Osteocyte (in vitro differentiated cells): ENCODE results near the gene MAP2K2. TPM values are rescaled to one million over a fixed set of nuclear protein-coding genes. Genes with fewer than 3 reads are reported as not detected.
A peak's percentile ranks its signal among the peaks of the same experiment; 100 is the strongest.
"Not testable (repeated sequence)": the region's sequence is repeated elsewhere in the genome, so short reads cannot be mapped to it uniquely, and the experiment has no call there.

ENCODE experiments used
- DNase-seq: peaks from one replicate; pipeline ENCODE4 v3.0.0; 2021; ENCODE audit warnings: mixed read lengths; ENCODE audit not compliant: unreplicated experiment; ENCODE audit errors: extremely low spot score
- H3K27ac Mint-ChIP-seq: one replicate; pipeline ENCODE4 v1.8.0; 2021; ENCODE audit warnings: mild to moderate bottlenecking, mixed read lengths; ENCODE audit not compliant: unreplicated experiment
- H3K27me3 Mint-ChIP-seq: one replicate; pipeline ENCODE4 v1.8.0; 2021; ENCODE audit warnings: mixed read lengths; ENCODE audit not compliant: unreplicated experiment
- H3K36me3 Mint-ChIP-seq: one replicate; pipeline ENCODE4 v1.8.0; 2021; ENCODE audit warnings: mixed read lengths; ENCODE audit not compliant: unreplicated experiment
- H3K4me1 Mint-ChIP-seq: one replicate; pipeline ENCODE4 v1.8.0; 2021; ENCODE audit warnings: mixed read lengths; ENCODE audit not compliant: unreplicated experiment
- H3K4me3 Mint-ChIP-seq: one replicate; pipeline ENCODE4 v1.8.0; 2021; ENCODE audit warnings: mild to moderate bottlenecking, moderate library complexity, mixed read lengths; ENCODE audit not compliant: unreplicated experiment
- H3K9me3 Mint-ChIP-seq: one replicate; pipeline ENCODE4 v1.8.0; 2021; ENCODE audit warnings: mixed read lengths; ENCODE audit not compliant: unreplicated experiment
- CTCF ChIP-seq: fragments of 200-600 bp; sonication (generic); IDR thresholded peaks from 2 replicates; pipeline ENCODE4 v1.5.0; 2021; ENCODE audit warnings: antibody characterized with exemption, mild to moderate bottlenecking, moderate library complexity
- total RNA-seq: library from RNA; stranded (reverse); gene quantifications from 2 replicates; pipeline ENCODE4 v1.2.1, GENCODE V29; 2021

MAP2K2 gene
- total RNA-seq, 1 donor from 2014 or later: 174 TPM

- Mint-ChIP-seq H3K27ac (no peak overlapping the region), H3K36me3 (no peaks in the 10 kb centered on the region), H3K4me3 (no peak overlapping the region), H3K4me1 (peaks cover 5% of the 10 kb centered on the region), H3K9me3 (no peaks in the 10 kb centered on the region), H3K27me3 (no peaks in the 10 kb centered on the region)
- TF ChIP-seq CTCF: peak; percentile 65
- DNase-seq: peak; percentile 90
These were observed 15.8 kb upstream of the MAP2K2 start for GRCh38 chr19:4139614-4140236.

- H3K4me1 Mint-ChIP-seq: peaks cover 5% of the 10 kb centered on the region
- no peaks in the 10 kb centered on the region for H3K27me3 Mint-ChIP-seq
- no peak for TF ChIP-seq CTCF
- no peak overlapping the region for H3K4me3 Mint-ChIP-seq
- H3K27ac Mint-ChIP-seq: no peak overlapping the region
- no peaks in the 10 kb centered on the region for H3K9me3 Mint-ChIP-seq
- H3K36me3 Mint-ChIP-seq: no peaks in the 10 kb centered on the region
- DNase-seq: no peak
These were observed 14.5 kb upstream of the MAP2K2 start for GRCh38 chr19:4138445-4138844.

- Mint-ChIP-seq H3K4me3 (no peak overlapping the region), H3K27ac (no peak overlapping the region), H3K36me3 (no peaks in the 10 kb centered on the region), H3K27me3 (no peaks in the 10 kb centered on the region), H3K9me3 (no peaks in the 10 kb centered on the region), H3K4me1 (peaks cover 7% of the 10 kb centered on the region)
- DNase-seq: no peak
- no peak for TF ChIP-seq CTCF
These were observed 12.8 kb upstream of the MAP2K2 start for GRCh38 chr19:4136680-4137088.

GRCh38 chr19:4135386-4135785, 11.5 kb upstream of the MAP2K2 start:
- DNase-seq, H3K36me3 Mint-ChIP-seq, H3K4me3 Mint-ChIP-seq, H3K27ac Mint-ChIP-seq, H3K27me3 Mint-ChIP-seq, H3K9me3 Mint-ChIP-seq: not testable (repeated sequence)
- H3K4me1 Mint-ChIP-seq: peaks cover 16% of the 10 kb centered on the region

- Mint-ChIP-seq H3K36me3 (no peaks in the 10 kb centered on the region), H3K27me3 (no peaks in the 10 kb centered on the region), H3K4me3 (no peak overlapping the region), H3K4me1 (peaks cover 13% of the 10 kb centered on the region), H3K9me3 (no peaks in the 10 kb centered on the region), H3K27ac (no peak overlapping the region)
- TF ChIP-seq CTCF: no peak
- DNase-seq: no peak
These were observed 10.4 kb upstream of the MAP2K2 start for GRCh38 chr19:4134351-4134750.
